ENCODE measurements around the gene COL6A2.

- TF ChIP-seq, protein P1, sequence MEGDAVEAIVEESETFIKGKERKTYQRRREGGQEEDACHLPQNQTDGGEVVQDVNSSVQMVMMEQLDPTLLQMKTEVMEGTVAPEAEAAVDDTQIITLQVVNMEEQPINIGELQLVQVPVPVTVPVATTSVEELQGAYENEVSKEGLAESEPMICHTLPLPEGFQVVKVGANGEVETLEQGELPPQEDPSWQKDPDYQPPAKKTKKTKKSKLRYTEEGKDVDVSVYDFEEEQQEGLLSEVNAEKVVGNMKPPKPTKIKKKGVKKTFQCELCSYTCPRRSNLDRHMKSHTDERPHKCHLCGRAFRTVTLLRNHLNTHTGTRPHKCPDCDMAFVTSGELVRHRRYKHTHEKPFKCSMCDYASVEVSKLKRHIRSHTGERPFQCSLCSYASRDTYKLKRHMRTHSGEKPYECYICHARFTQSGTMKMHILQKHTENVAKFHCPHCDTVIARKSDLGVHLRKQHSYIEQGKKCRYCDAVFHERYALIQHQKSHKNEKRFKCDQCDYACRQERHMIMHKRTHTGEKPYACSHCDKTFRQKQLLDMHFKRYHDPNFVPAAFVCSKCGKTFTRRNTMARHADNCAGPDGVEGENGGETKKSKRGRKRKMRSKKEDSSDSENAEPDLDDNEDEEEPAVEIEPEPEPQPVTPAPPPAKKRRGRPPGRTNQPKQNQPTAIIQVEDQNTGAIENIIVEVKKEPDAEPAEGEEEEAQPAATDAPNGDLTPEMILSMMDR (IDR thresholded peaks at IDR 0.05) = no peak
- no peak for TF ChIP-seq POLR2AphosphoS5 (IDR thresholded peaks at IDR 0.05)
- TF ChIP-seq EP300 (IDR thresholded peaks at IDR 0.05) = no peak
Measured at GRCh38 chr21:46120301-46121285, 22.7 kb downstream of the COL6A2 start.

All from suprapubic skin (tissue), 4 donors.